ENCODE data around the gene CARS2.

The CARS2 gene

DNA sequence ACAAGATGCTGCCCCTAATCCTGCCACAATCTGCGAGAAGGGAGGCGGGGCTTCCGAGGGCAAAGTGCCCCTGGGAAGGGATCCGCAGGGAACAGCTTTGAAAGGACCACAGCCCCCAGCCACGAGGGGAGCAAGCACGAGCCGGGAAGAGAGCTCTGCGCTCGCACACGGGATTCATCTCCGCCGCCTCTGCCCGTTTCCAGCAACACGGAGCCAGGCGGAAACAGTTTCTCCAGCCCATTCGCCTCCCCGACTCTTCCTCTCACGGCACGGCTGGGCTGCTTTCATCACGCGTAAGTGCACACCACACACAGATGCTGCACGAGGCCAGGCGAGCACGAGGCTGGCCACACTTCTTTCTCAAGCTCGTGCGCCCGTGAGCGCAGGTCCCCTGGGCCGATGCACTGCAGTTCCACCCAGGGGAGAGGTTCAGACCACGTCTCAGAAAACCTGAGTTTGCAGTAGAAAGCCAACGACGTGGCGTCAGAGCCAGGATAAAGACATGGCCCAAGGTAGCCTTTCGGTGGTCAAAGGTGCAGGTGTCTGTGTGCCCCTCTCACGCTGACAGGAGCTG, 57.0 kb downstream of the CARS2 start:
- H3K36me3 ChIP-seq (ENCODE audit: insufficient read depth, low read depth, low read length) = peaks cover 10% of the 10 kb centered on the region; the same call in 1 of the 2 replicates

DNA sequence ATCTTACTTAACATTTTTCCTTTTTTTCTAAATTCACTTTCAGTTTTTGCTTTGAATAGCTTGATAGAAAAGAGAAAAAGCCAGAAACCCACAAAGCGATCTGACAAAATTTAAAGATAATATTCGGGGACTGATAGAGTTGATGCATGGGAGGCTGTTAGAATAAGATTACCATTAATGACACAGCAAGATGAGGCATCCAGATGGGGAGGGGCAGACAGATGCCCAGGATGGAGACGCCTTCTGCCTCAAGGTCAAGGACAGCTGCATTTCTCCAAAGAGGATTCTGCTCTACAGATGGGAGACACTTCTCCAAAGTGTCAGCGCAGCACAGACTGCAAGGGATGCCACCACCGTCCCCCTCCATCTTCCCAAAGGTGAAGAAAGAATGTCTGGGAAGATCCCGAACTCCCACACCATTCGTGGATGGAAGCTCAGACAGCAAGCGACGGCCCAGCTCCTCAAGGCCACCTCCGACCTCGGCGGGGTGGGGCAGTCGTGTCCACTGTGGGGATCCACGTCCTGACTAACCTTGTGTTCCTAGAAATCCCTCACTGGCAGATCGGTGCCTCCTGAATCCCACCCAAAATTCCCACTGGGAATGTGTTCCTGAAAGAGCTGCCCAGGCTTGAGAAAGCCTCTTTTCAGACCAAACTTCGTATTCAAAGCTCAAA, 57.6 kb downstream of the CARS2 start:
- H3K27me3 ChIP-seq (ENCODE audit: insufficient read depth, low read length) = no peaks in the 10 kb centered on the region

More for the DNA sequence above, 57.0 kb downstream of the CARS2 start:
- Histone ChIP-seq H3K4me1 (ENCODE audit: insufficient read depth, low read length) (no peaks in the 10 kb centered on the region; the same call in 1 of the 2 replicates), H3K27ac (ENCODE audit: low read length) (no peak overlapping the region), H3K4me3 (ENCODE audit: low read length) (no peak overlapping the region), H3K27me3 (ENCODE audit: insufficient read depth, low read length) (no peaks in the 10 kb centered on the region), H3K9ac (ENCODE audit: low read depth, low read length) (no peak overlapping the region), H3K9me3 (ENCODE audit: insufficient read depth, low read depth, low read length) (no peaks in the 10 kb centered on the region)

GRCh38 chr13:110647365-110647737, 58.6 kb downstream of the CARS2 start:
- no peaks in the 10 kb centered on the region for H3K9me3 ChIP-seq (ENCODE audit: insufficient read depth, low read depth, low read length)
- H3K27me3 ChIP-seq (ENCODE audit: insufficient read depth, low read length) = no peaks in the 10 kb centered on the region
- no peak overlapping the region for H3K9ac ChIP-seq (ENCODE audit: low read depth, low read length)
- H3K27ac ChIP-seq (ENCODE audit: low read length) = no peak overlapping the region
- H3K4me3 ChIP-seq (ENCODE audit: low read length) = no peak overlapping the region
- peaks cover 24% of the 10 kb centered on the region for H3K36me3 ChIP-seq (ENCODE audit: insufficient read depth, low read depth, low read length)
- H3K4me1 ChIP-seq (ENCODE audit: insufficient read depth, low read length) = no peaks in the 10 kb centered on the region; the same call in 1 of the 2 replicates

More for the DNA sequence above, 57.6 kb downstream of the CARS2 start:
- Histone ChIP-seq H3K27ac (ENCODE audit: low read length) (no peak overlapping the region), H3K4me3 (ENCODE audit: low read length) (no peak overlapping the region), H3K9me3 (ENCODE audit: insufficient read depth, low read depth, low read length) (no peaks in the 10 kb centered on the region), H3K4me1 (ENCODE audit: insufficient read depth, low read length) (no peaks in the 10 kb centered on the region; the same call in 1 of the 2 replicates), H3K36me3 (ENCODE audit: insufficient read depth, low read depth, low read length) (peaks cover 16% of the 10 kb centered on the region), H3K9ac (ENCODE audit: low read depth, low read length) (no peak overlapping the region)

DNA sequence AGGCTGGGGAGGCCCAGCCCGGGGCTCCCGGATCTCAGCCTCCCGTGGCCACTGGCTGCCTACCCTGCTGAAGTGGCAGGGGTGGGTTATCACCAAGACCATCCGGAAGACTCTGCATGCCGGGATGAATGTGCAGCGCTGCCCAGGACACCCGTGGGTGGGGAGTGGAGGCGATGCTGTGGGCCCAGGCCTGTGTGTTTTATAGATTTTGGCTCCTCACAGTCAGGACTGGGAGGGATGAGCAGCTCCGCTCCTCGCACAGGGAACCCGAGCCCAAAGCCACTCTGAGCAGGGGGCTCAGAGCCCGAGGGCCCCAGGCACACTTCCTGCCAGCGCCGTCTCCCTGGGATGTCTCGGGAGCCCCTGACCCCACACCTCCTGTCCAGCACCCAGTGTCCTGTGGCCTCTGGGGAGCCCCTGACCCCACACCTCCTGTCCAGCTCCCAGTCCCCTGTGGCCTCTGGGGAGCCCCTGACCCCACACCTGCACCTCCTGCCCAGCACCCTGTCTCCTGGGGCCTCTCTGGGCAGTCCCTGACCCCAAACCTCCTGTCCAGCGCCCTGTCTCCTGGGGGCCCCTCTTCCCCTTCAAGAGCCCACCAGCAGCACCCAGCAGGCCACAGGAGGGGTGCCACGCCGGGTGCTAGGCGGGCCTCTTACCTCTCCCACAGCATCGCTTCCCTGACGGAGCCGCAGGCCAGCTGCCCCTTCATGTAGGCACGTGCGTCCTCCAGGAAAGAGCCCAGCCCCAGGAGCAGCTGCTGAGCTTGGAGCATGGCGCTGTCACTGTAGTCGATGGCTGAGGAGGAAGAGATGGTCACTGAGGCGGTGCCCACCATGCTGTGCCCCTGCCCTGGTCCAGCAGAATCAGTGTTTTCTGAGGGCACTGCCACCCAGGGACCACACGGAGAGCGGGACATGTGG, 59.2 kb downstream of the CARS2 start:
- Histone ChIP-seq H3K27me3 (ENCODE audit: insufficient read depth, low read length) (no peaks in the 10 kb centered on the region), H3K4me3 (ENCODE audit: low read length) (no peak overlapping the region), H3K9ac (ENCODE audit: low read depth, low read length) (no peak overlapping the region), H3K36me3 (ENCODE audit: insufficient read depth, low read depth, low read length) (peaks cover 29% of the 10 kb centered on the region), H3K4me1 (ENCODE audit: insufficient read depth, low read length) (no peaks in the 10 kb centered on the region; the same call in 1 of the 2 replicates), H3K27ac (ENCODE audit: low read length) (no peak overlapping the region), H3K9me3 (ENCODE audit: insufficient read depth, low read depth, low read length) (no peaks in the 10 kb centered on the region)

- Histone ChIP-seq H3K27ac (ENCODE audit: low read length) (no peak overlapping the region), H3K27me3 (ENCODE audit: insufficient read depth, low read length) (no peaks in the 10 kb centered on the region), H3K9me3 (ENCODE audit: insufficient read depth, low read depth, low read length) (no peaks in the 10 kb centered on the region), H3K9ac (ENCODE audit: low read depth, low read length) (no peak overlapping the region), H3K36me3 (ENCODE audit: insufficient read depth, low read depth, low read length) (peaks cover 38% of the 10 kb centered on the region), H3K4me1 (ENCODE audit: insufficient read depth, low read length) (no peaks in the 10 kb centered on the region; the same call in 1 of the 2 replicates), H3K4me3 (ENCODE audit: low read length) (no peak overlapping the region)
These were observed 60.2 kb downstream of the CARS2 start for GRCh38 chr13:110645750-110646149.

DNA sequence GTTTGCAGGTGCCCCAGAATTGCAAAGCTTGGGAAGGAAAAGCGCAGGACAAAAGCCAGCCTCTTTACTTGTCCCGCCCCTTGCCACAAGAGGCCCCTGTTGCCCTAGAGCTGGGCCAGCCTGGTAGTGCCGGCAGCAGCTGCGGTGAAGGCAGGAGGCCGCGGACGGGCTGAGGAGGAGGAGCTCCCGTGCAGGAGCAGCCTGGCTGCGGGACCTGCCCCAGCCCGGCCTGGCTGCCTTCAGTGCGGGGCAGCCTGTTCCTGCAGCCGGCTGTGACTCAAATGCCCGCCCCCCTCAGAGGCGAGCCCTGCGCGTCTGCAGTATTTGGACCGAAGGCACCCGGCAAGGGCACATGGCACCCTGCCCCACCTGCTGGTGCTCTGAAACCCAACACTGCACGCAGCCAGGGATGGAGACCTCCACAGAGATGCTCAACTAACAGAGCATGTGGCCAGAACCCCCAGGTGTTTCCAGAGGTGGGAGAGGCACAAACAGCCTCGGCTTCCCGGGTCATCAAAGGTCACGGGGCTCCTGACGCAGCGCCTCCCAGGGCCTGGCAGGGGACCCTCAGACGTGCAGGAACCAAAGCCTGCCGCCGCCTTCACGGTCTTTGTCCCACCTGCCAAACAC, 60.9 kb downstream of the CARS2 start:
- Histone ChIP-seq H3K4me3 (ENCODE audit: low read length) (peak overlapping the region; percentile 24; the same call in 1 of the 2 replicates), H3K27me3 (ENCODE audit: insufficient read depth, low read length) (no peaks in the 10 kb centered on the region), H3K9ac (ENCODE audit: low read depth, low read length) (no peak overlapping the region), H3K27ac (ENCODE audit: low read length) (no peak overlapping the region), H3K4me1 (ENCODE audit: insufficient read depth, low read length) (no peaks in the 10 kb centered on the region; the same call in 1 of the 2 replicates), H3K36me3 (ENCODE audit: insufficient read depth, low read depth, low read length) (peaks cover 45% of the 10 kb centered on the region), H3K9me3 (ENCODE audit: insufficient read depth, low read depth, low read length) (no peaks in the 10 kb centered on the region)

DNA sequence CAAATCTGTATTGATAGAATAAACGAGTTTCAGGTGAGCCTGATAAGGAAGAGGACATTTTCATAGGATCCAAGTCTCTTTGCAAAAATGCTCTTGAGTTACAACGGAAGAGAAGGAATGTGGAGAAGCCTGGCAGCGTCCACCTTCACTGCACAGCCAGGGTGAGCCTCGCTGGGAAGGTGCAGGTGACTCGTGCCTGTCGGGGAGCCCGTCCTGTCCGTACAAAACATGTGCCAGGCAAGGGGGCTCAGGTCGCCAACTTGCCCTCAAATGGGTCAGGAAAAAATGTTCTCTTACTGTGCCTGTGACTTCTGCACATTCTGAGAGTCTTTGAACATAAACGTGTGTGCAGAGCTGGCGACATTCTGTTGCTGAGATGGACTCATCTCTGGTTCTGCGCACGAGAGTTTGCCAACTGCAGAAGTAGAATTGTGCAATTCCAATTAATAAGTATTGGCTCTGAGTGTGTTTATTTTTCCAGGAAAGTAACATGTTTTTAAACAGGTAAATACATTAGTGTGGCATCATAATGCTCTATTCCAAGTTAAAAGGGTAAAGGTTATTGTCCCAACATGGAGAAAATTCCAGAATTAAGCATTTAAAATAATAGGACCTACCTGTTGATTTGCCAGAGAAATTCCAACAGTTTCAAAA, 62.0 kb downstream of the CARS2 start:
- Histone ChIP-seq H3K4me1 (ENCODE audit: insufficient read depth, low read length) (no peaks in the 10 kb centered on the region; the same call in 1 of the 2 replicates), H3K27ac (ENCODE audit: low read length) (no peak overlapping the region), H3K9me3 (ENCODE audit: insufficient read depth, low read depth, low read length) (no peaks in the 10 kb centered on the region), H3K36me3 (ENCODE audit: insufficient read depth, low read depth, low read length) (peaks cover 56% of the 10 kb centered on the region), H3K27me3 (ENCODE audit: insufficient read depth, low read length) (no peaks in the 10 kb centered on the region), H3K4me3 (ENCODE audit: low read length) (no peak overlapping the region), H3K9ac (ENCODE audit: low read depth, low read length) (no peak overlapping the region)

- Histone ChIP-seq H3K4me3 (ENCODE audit: low read length) (no peak overlapping the region), H3K27ac (ENCODE audit: low read length) (no peak overlapping the region), H3K27me3 (ENCODE audit: insufficient read depth, low read length) (no peaks in the 10 kb centered on the region), H3K9ac (ENCODE audit: low read depth, low read length) (no peak overlapping the region), H3K4me1 (ENCODE audit: insufficient read depth, low read length) (no peaks in the 10 kb centered on the region; the same call in 1 of the 2 replicates), H3K9me3 (ENCODE audit: insufficient read depth, low read depth, low read length) (no peaks in the 10 kb centered on the region), H3K36me3 (ENCODE audit: insufficient read depth, low read depth, low read length) (peaks cover 62% of the 10 kb centered on the region)
These were observed 62.6 kb downstream of the CARS2 start for GRCh38 chr13:110643324-110643723.

DNA sequence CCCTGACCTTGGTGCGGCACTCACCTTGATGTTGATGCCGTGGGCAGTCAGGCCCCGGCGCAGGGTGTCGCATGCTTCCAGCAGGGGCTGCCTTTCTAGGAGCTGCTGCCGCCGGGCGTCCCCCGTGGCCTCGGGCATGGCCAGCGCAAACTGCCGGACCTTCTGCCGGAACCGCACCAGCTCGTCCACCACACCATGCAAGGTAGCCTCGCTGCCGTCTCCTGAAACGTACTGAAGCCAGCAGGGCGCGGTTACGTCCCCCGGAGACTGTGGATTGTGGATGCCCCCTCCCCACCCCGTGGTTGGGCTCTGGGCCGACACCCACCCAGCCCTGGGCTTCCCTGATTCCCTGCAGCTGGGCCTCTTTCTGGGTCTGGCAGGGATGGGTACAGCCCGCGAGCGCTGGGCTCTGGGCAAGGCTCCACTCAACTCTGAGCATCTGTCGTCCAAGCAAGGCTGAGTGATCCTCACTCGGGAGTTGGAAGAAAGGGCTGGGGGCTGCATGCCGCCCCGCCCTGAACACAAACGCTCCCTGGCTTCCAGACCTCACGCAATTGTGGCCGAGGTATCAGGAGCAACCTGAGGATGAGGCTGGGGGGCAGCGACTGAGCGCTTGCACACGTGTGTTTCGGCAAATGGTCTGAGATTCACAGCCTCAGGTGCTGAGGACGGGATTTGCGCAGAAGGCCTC, 63.5 kb downstream of the CARS2 start:
- Histone ChIP-seq H3K4me3 (ENCODE audit: low read length) (no peak overlapping the region), H3K27ac (ENCODE audit: low read length) (no peak overlapping the region), H3K4me1 (ENCODE audit: insufficient read depth, low read length) (no peaks in the 10 kb centered on the region; the same call in 1 of the 2 replicates), H3K36me3 (ENCODE audit: insufficient read depth, low read depth, low read length) (peaks cover 69% of the 10 kb centered on the region), H3K9ac (ENCODE audit: low read depth, low read length) (no peak overlapping the region; the same call in 1 of the 2 replicates), H3K27me3 (ENCODE audit: insufficient read depth, low read length) (no peaks in the 10 kb centered on the region), H3K9me3 (ENCODE audit: insufficient read depth, low read depth, low read length) (no peaks in the 10 kb centered on the region)

GRCh38 chr13:110641055-110642015, 64.6 kb downstream of the CARS2 start:
- no peak overlapping the region for H3K4me3 ChIP-seq (ENCODE audit: low read length)
- H3K9me3 ChIP-seq (ENCODE audit: insufficient read depth, low read depth, low read length) = no peaks in the 10 kb centered on the region
- no peak overlapping the region for H3K9ac ChIP-seq (ENCODE audit: low read depth, low read length)
- H3K27ac ChIP-seq (ENCODE audit: low read length) = no peak overlapping the region
- H3K4me1 ChIP-seq (ENCODE audit: insufficient read depth, low read length) = no peaks in the 10 kb centered on the region; the same call in 1 of the 2 replicates
- H3K27me3 ChIP-seq (ENCODE audit: insufficient read depth, low read length) = no peaks in the 10 kb centered on the region
- H3K36me3 ChIP-seq (ENCODE audit: insufficient read depth, low read depth, low read length) = peaks cover 80% of the 10 kb centered on the region
